ENCODE data around the gene CA11. TPM values are rescaled to one million over a fixed set of nuclear protein-coding genes. Genes with fewer than 3 reads are reported as not detected.
A peak's percentile ranks its signal among the peaks of the same experiment; 100 is the strongest.

The CA11 gene
- total RNA-seq, 2 experiments from 2014 or later, result 11.5 to 18.0 TPM

- Mint-ChIP-seq H3K4me1 (peaks cover 37% of the 10 kb centered on the region), H3K27ac (no peak overlapping the region), H3K27me3 (no peaks in the 10 kb centered on the region), H3K4me3 (no peak overlapping the region), H3K9me3 (ENCODE audit: low read depth) (no peaks in the 10 kb centered on the region), H3K36me3 (ENCODE audit: low read depth) (peaks cover 27% of the 10 kb centered on the region)
- CTCF ChIA-PET, result no interaction called here
- ATAC-seq (no peak), DNase-seq (no peak)
- intact Hi-C loops (cut with DNase I, micrococcal nuclease), result no loop called here
- POLR2A ChIA-PET, result interaction anchor here (0.6 to 3.0 kb wide), 3 partner anchors 9 to 806 kb away, joined by 3 to 7 read pairs (median 4); partner anchors contain the start of genes RPL18 and SPHK2
Measured at GRCh38 chr19:48627865-48628314, 18.1 kb downstream of the CA11 start.

DNA sequence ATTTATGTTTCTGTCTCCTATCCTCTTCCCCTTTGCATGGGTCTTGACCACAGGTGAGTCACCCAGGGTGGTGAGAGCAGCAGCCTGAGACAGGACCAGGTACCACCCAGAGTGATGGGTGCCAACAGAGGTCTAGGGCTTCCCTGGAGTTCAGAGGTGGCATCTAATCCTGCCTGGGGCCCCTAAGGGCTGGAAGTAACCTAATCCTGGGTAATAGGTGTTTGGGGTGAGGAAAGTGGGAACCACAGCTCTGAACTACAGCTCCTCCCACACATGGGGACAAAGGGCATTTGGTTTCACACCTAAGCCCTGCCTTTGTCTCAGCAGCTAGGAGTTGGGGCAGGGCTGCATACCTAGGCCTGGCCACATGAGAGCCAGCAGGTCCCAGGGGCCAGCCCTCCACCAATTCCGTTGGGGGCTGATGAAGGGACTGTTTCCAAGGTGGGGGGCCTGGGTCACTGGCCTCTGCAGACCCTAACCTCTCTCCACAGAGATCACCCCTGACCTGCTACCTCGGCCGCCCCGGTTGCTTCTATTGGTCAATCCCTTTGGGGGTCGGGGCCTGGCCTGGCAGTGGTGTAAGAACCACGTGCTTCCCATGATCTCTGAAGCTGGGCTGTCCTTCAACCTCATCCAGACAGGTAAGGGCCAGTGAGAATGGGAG, 18.7 kb downstream of the CA11 start:
- POLR2A ChIA-PET, result interaction anchor here (1.2 to 3.0 kb wide), 2 partner anchors 8 to 10 kb away, joined by 3 to 7 read pairs; partner anchors contain the start of genes RPL18 and SPHK2
- no peaks in the 10 kb centered on the region for H3K27me3 Mint-ChIP-seq
- no peak overlapping the region for H3K4me3 Mint-ChIP-seq
- CTCF ChIA-PET, result no interaction called here
- H3K27ac Mint-ChIP-seq, result no peak overlapping the region
- H3K36me3 Mint-ChIP-seq (ENCODE audit: low read depth), result peaks cover 30% of the 10 kb centered on the region
- DNase-seq (peak; percentile 56), ATAC-seq (no peak)
- no peaks in the 10 kb centered on the region for H3K9me3 Mint-ChIP-seq (ENCODE audit: low read depth)
- intact Hi-C loops (cut with DNase I, micrococcal nuclease), result no loop called here
- H3K4me1 Mint-ChIP-seq, result peaks cover 34% of the 10 kb centered on the region

DNA sequence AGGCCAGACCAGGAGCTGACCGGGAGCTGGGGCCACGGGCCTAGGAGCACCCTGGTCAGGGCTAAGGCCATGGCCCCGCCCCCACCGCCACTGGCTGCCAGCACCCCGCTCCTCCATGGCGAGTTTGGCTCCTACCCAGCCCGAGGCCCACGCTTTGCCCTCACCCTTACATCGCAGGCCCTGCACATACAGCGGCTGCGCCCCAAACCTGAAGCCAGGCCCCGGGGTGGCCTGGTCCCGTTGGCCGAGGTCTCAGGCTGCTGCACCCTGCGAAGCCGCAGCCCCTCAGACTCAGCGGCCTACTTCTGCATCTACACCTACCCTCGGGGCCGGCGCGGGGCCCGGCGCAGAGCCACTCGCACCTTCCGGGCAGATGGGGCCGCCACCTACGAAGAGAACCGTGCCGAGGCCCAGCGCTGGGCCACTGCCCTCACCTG, 20.1 kb downstream of the CA11 start:
- peaks cover 39% of the 10 kb centered on the region for H3K4me1 Mint-ChIP-seq
- ATAC-seq, result no peak

GRCh38 chr19:48624791-48625723, 20.9 kb downstream of the CA11 start:
- no peak for ATAC-seq
- no peak for DNase-seq
- intact Hi-C loops (cut with DNase I, micrococcal nuclease), result loop anchor here in 1 of 2 experiments (1.0 kb wide), 2 partner anchors 9 to 89 kb away; no protein-coding TSS in a partner anchor
- Mint-ChIP-seq H3K36me3 (ENCODE audit: low read depth) (peaks cover 41% of the 10 kb centered on the region), H3K4me3 (peak overlapping the region; percentile 73), H3K4me1 (peaks cover 38% of the 10 kb centered on the region), H3K27ac (peak overlapping the region; percentile 74), H3K27me3 (no peaks in the 10 kb centered on the region), H3K9me3 (ENCODE audit: low read depth) (no peaks in the 10 kb centered on the region)
- ChIA-PET CTCF (interaction anchor here (1.6 kb wide), 1 partner anchor 16 kb away, joined by 4 read pairs; no protein-coding TSS in a partner anchor), POLR2A (no interaction called here)

More for the DNA sequence above, 20.1 kb downstream of the CA11 start:
- no peaks in the 10 kb centered on the region for H3K27me3 Mint-ChIP-seq
- DNase-seq, result no peak
- H3K27ac Mint-ChIP-seq, result no peak overlapping the region
- no peak overlapping the region for H3K4me3 Mint-ChIP-seq
- no peaks in the 10 kb centered on the region for H3K9me3 Mint-ChIP-seq (ENCODE audit: low read depth)
- intact Hi-C loops (cut with DNase I, micrococcal nuclease), result no loop called here
- POLR2A ChIA-PET, result no interaction called here
- CTCF ChIA-PET, result interaction anchor here (0.6 kb wide), 1 partner anchor 198 kb away, joined by 5 read pairs; no protein-coding TSS in a partner anchor
- peaks cover 38% of the 10 kb centered on the region for H3K36me3 Mint-ChIP-seq (ENCODE audit: low read depth)

- H3K27me3 Mint-ChIP-seq, result no peaks in the 10 kb centered on the region
- H3K36me3 Mint-ChIP-seq (ENCODE audit: low read depth), result peaks cover 42% of the 10 kb centered on the region
Measured at GRCh38 chr19:48624067-48624594, 21.9 kb downstream of the CA11 start.

GRCh38 chr19:48623556-48624066, 22.4 kb downstream of the CA11 start:
- H3K4me3 Mint-ChIP-seq, result peak overlapping the region; percentile 73
- H3K27ac Mint-ChIP-seq, result peak overlapping the region; percentile 99
- POLR2A ChIA-PET, result interaction anchor here (1.2 to 1.5 kb wide), 2 partner anchors 10 kb away, joined by 6 to 7 read pairs; partner anchors contain the start of gene FAM83E
- ATAC-seq (no peak), DNase-seq (no peak)
- H3K9me3 Mint-ChIP-seq (ENCODE audit: low read depth), result no peaks in the 10 kb centered on the region
- intact Hi-C loops (cut with DNase I, micrococcal nuclease), result loop anchor here in 1 of 2 experiments (1.0 kb wide), 2 partner anchors 11 to 91 kb away; no protein-coding TSS in a partner anchor
- peaks cover 45% of the 10 kb centered on the region for H3K4me1 Mint-ChIP-seq
- H3K27me3 Mint-ChIP-seq, result no peaks in the 10 kb centered on the region
- H3K36me3 Mint-ChIP-seq (ENCODE audit: low read depth), result peaks cover 43% of the 10 kb centered on the region
- CTCF ChIA-PET, result interaction anchor here (1.2 to 1.6 kb wide), 2 partner anchors 10 to 14 kb away, joined by 4 read pairs; no protein-coding TSS in a partner anchor

More at GRCh38 chr19:48624067-48624594, 21.9 kb downstream of the CA11 start:
- intact Hi-C loops (cut with DNase I, micrococcal nuclease), result loop anchor here in 1 of 2 experiments (1.0 kb wide), 2 partner anchors 10 to 90 kb away; no protein-coding TSS in a partner anchor
- H3K9me3 Mint-ChIP-seq (ENCODE audit: low read depth), result no peaks in the 10 kb centered on the region
- DNase-seq, result peak; percentile 99
- peak overlapping the region; percentile 99 for H3K27ac Mint-ChIP-seq
- CTCF ChIA-PET, result interaction anchor here (0.6 to 1.6 kb wide), 3 partner anchors 10 to 215 kb away, joined by 3 to 4 read pairs (median 4); no protein-coding TSS in a partner anchor
- POLR2A ChIA-PET, result interaction anchor here (0.6 to 1.5 kb wide), 3 partner anchors 8 to 10 kb away, joined by 5 to 7 read pairs (median 6); partner anchors contain the start of gene FAM83E
- peak overlapping the region; percentile 73 for H3K4me3 Mint-ChIP-seq
- H3K4me1 Mint-ChIP-seq, result peaks cover 45% of the 10 kb centered on the region
- ATAC-seq, result peak; percentile 84

- Mint-ChIP-seq H3K4me1 (peaks cover 56% of the 10 kb centered on the region), H3K27me3 (no peaks in the 10 kb centered on the region), H3K27ac (peak overlapping the region; percentile 97), H3K4me3 (peak overlapping the region; percentile 94), H3K9me3 (ENCODE audit: low read depth) (no peaks in the 10 kb centered on the region), H3K36me3 (ENCODE audit: low read depth) (peaks cover 66% of the 10 kb centered on the region)
- ChIA-PET CTCF (interaction anchor here (0.8 to 1.9 kb wide), 4 partner anchors 11 to 374 kb away, joined by 3 to 7 read pairs (median 4); partner anchors contain the start of gene RUVBL2), POLR2A (interaction anchor here (1.0 to 1.3 kb wide), 9 partner anchors 9 to 256 kb away, joined by 3 to 9 read pairs (median 4); partner anchors contain the start of genes CA11, DBP, SYNGR4 and TMEM143)
- DNase-seq (no peak), ATAC-seq (no peak)
- intact Hi-C loops (cut with DNase I, micrococcal nuclease), result loop anchor here (1.0 to 2.0 kb wide), 13 partner anchors 14 to 465 kb away; partner anchors contain the start of genes CA11 (in 1 of the 2), CYTH2 (in 1 of the 2), GRWD1 (in 1 of the 2) and GYS1 (in 1 of the 2)
Measured at GRCh38 chr19:48619692-48620585, 26.0 kb downstream of the CA11 start.

DNA sequence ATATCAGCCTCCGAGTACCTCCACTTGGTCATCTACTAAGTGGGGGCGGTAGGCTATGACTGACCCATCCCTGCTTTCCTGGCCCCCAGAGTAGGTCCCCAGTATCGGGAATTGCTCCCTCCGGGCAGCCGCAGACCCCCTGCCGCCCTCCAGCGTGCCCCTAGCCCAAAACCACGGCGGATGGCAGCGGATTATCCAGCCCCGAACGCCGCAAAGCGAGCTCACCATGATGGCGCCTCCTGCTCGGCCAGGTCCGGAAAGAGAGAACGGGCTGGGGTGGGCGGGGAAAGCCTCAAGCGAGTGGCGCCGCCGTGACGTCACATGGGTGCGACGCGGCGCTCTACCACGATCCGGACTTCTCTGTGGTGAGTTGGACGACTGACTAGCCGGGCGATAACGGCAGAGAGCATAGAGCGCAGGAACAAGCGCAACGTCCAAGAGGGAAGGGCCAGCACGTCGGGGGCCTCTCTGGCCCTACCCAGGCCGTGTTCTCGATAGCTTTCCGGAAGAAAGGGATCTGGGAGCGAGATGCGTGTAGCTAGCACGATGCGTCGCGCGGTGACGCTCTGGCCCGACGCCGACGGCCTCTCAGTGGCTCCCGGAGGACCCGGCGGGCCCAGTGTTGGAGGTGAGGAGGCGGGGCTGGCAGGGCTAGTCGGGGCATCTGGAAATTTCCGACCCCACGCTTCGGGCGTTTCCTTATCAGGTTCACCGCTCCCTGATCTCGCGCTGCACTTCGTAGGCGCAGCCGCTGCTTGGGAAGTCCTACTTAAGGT, 26.9 kb downstream of the CA11 start, which contains the start of the genes RPL18 and SPHK2:
RPL18 (minus strand) TSS at position 263 of the 776 bp plus-strand sequence; CDS start at position 228, 35 bp downstream.
SPHK2 (plus strand) TSS at position 591 of the 776 bp plus-strand sequence. CDS start 1,009 bp downstream, outside the sequence.
- ChIA-PET CTCF (interaction anchor here (0.6 to 1.9 kb wide), 6 partner anchors 10 to 375 kb away, joined by 3 to 7 read pairs (median 4); partner anchors contain the start of gene RUVBL2), POLR2A (interaction anchor here (0.5 to 1.3 kb wide), 11 partner anchors 9 to 1229 kb away, joined by 3 to 9 read pairs (median 4); partner anchors contain the start of genes CA11, DBP, SYNGR4 and TMEM143)
- Mint-ChIP-seq H3K4me3 (peak within 1 kb of the TSS; percentile 94), H3K27me3 (no peaks in the 10 kb centered on the region), H3K36me3 (ENCODE audit: low read depth) (peaks cover 64% of the 10 kb centered on the region), H3K9me3 (ENCODE audit: low read depth) (no peaks in the 10 kb centered on the region), H3K27ac (peak within 1 kb of the TSS; percentile 97), H3K4me1 (peaks cover 48% of the 10 kb centered on the region)
- intact Hi-C loops (cut with DNase I, micrococcal nuclease), result loop anchor here (1.0 to 2.0 kb wide), 13 partner anchors 15 to 466 kb away; partner anchors contain the start of genes CA11 (in 1 of the 2), CYTH2 (in 1 of the 2), GRWD1 (in 1 of the 2) and GYS1 (in 1 of the 2)
- peak; percentile 82 for ATAC-seq
- DNase-seq, result peak; percentile 97
